SKM-1 treated with dmso at 0.1 percent for 144 hours (cell line): ENCODE results near the gene POLR1A.

ENCODE experiments used
- DNase-seq: peaks from one replicate; lab custom pipeline; 2025; ENCODE audit not compliant: unreplicated experiment; lab: John Stamatoyannopoulos, UW

The POLR1A gene

GRCh38 chr2:86065512-86065911 lies 40.2 kb downstream of the POLR1A start:
- no peak for DNase-seq

DNA sequence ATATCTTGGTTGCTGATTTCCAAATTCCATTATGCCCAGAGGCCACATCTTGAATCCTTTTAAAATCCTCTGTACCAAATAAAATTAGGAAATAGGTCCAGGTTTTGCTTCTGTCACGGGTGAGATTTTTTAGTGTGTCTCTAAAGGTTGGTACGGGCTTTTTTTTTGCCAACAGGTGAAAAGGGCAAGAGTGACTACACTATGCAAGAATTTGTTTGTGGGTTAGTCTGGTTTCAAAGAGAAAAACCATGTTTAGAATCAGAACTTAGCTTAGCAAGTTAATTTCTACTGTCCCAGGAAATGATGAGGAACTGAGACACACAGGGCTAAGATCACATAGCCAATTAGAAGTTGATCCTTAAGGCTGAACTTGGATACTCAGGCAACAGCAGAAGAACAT lies 41.7 kb downstream of the POLR1A start:
- DNase-seq: no peak

- no peak for DNase-seq
Measured at GRCh38 chr2:86062043-86062442, 43.6 kb downstream of the POLR1A start.

DNA sequence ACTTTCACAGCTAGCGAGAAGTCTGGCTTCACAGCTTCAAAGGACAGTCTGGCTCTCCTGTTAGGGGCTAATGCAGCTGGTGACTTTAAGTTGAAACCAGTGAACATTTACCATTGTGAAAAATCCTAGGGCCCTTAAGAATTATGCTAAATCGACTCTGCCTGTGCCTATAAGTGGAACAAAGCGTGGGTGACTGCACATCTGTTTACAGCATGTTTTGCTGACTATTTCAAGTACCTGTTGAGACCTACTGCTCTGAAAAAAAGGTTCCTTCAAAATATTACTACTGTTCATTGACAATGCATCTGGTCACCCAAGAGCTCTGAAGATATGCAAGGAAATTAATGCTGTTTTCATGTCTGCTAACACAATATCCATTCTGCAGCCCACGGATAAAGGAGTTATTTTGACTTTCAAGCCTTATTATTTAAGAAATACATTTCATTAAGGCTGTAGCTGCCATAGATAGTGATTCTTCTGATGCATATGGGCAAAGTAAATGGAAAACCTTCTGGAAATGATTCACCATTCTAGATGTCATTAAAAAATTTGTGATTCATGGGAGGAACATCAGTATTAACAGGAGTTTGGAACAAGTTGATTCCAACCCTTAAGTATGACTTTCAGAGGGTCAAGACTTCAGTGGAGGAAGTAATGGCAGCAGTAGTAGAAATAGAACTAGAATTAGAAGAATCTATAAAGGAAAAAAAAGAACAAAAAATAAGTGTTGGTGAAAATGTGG lies 48.9 kb downstream of the POLR1A start:
- no peak for DNase-seq

DNA sequence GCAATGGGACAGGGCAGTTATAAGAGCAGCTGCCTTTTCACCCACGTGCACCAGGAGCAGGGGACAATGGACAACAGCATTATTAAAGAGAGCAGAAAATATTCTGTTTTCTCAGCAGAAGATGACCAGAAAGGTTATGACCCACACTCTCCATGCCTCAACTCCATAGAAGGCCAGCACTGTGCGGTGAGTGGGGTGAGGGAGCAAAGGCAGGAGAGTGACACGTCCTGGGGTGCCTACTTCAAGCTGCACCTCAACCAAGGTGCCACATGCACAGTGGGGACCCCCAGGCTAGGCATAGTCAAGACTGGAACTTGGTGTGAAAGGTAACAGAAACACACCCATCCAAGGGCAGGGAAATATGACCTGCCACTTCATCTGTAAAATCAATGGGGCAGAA lies 50.4 kb downstream of the POLR1A start:
- DNase-seq: no peak

GRCh38 chr2:86054535-86055082 lies 51.1 kb downstream of the POLR1A start:
- DNase-seq: no peak

DNA sequence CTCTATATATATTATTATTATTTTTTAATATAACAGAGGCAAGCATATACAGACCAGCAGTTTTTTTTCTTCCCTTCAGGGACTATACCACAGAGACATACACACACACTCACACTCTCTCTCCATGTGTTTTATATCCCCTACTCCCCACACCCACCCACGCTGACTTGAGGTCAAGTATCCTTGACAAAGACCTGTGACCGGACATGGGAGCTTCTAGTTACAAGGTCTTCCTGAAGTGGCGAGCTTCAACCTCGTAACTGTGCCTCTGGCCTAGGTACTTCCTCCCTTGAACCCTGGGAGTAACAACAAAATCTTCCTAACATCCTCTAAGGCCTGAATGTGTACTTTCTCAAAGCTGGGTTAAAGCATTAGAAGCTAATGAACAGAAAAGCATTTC lies 52.5 kb downstream of the POLR1A start:
- DNase-seq: no peak

DNA sequence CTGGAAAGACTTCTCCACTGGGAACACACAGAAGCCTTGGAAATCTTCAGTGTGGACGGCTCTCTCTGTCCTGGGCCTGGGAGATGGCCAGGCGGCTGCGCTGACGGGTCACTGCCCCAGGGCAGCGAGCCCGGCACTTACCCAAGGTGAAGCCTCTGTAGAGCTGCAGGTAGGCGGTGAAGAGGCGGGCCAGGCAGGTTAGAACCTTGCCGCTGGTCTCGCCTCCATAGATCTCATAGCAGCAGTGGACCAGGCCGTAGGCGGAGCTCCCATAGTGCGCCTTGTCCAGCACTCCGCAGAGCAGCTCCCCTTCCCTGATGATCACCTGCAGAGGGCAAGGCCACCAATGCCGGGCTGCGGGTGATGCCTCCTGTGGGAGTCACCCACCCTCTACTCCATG lies 53.0 kb downstream of the POLR1A start:
- DNase-seq: no peak

DNA sequence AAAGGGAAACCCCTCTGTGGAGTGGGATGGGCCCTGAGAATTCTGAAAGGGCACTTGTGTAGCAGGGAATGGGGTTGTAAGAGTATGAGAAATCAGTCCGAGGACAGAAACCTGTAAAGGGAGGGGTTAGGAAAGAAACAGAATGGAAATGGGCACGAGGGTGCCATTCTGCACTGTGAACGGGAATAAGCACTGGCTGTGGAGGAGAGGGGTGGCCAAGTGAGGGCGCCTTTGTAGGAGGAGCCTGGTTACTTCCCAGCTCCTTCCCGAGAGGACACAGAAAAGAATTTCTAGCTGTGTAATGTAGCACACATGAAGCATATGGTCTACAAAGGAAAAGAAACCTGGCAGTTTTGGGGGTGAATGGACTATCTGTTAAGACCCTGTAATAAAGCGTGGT lies 53.4 kb downstream of the POLR1A start:
- DNase-seq: no peak

DNA sequence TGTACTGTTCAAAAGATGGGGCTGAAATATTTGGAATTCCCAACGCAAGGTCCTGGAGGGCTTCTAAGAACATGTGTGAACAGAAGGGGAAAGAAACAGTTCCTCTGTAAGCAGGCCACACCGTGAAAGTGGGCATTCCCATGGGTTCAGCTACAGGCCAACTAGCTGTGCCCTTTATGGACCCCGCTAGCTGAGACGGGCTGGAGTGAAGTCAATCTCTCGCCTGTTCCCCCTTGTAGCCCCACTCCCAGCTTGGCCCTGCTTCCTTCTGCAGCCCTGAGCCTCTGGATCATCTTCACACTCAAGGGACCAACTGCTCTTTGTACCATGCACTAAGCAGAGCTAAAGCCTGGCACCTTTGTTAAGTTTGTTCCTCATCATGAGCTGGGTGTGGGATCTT lies 55.4 kb downstream of the POLR1A start:
- DNase-seq: no peak

DNA sequence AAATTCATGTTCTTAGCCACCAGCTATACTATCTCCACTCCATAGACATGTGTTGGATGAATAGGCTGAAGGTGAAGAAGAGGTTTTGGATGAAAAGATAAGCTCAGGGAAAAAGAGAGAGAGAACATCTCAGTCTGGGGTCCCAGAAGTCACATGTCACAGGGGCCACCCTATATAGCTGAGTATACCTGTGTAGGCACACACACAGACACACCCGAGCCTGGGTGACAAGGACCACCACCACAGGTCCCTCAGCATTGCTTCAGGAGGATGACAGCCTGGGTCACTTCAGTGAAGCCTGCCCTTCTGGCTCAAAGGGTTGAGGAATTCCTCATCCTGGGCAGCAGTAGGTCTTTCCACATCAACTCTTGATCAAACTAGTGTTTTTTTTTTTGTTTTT lies 56.2 kb downstream of the POLR1A start:
- DNase-seq: no peak

- DNase-seq: no peak
Measured at GRCh38 chr2:86048888-86049287, 56.8 kb downstream of the POLR1A start.

DNA sequence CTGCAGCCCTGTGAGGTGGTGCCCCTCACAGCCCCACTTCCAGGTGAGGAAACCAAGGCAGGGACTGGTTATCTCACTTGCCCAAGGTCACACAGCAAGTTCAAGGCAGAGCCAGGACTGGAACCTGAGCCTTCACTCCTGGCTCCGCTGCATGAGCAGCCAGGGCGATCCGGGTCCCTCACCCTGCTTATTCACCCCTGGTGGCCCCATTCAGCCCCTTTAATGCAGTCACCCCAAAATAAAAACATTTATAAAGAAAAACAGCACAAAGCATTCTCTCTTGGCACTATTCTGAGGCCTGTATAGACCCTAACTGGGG lies 57.3 kb downstream of the POLR1A start:
- no peak for DNase-seq

GRCh38 chr2:86047575-86048382 lies 57.9 kb downstream of the POLR1A start:
- DNase-seq: no peak

GRCh38 chr2:86045541-86045940 lies 60.1 kb downstream of the POLR1A start:
- DNase-seq: no peak

DNA sequence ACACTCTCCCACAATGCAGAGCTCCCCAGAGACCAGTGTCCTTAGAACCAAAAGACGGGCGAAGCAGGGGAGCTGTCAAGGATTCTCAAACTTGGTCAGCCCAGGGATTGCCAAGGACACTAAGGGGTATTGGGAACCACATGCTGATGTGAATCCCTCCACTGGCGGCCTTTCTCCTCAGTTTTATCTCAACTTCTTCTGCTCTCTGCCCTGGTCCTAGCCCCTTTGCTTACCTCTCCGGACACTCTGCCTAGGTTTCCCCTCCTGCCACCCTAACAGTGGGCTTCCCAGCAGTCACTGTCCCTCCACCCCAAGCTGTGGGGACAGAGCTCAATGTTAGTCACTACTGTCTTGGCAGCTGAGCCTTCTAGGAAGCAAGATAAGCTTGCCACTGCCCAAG lies 61.1 kb downstream of the POLR1A start:
- DNase-seq: no peak

- DNase-seq: no peak
Measured at GRCh38 chr2:86044045-86044444, 61.6 kb downstream of the POLR1A start.

DNA sequence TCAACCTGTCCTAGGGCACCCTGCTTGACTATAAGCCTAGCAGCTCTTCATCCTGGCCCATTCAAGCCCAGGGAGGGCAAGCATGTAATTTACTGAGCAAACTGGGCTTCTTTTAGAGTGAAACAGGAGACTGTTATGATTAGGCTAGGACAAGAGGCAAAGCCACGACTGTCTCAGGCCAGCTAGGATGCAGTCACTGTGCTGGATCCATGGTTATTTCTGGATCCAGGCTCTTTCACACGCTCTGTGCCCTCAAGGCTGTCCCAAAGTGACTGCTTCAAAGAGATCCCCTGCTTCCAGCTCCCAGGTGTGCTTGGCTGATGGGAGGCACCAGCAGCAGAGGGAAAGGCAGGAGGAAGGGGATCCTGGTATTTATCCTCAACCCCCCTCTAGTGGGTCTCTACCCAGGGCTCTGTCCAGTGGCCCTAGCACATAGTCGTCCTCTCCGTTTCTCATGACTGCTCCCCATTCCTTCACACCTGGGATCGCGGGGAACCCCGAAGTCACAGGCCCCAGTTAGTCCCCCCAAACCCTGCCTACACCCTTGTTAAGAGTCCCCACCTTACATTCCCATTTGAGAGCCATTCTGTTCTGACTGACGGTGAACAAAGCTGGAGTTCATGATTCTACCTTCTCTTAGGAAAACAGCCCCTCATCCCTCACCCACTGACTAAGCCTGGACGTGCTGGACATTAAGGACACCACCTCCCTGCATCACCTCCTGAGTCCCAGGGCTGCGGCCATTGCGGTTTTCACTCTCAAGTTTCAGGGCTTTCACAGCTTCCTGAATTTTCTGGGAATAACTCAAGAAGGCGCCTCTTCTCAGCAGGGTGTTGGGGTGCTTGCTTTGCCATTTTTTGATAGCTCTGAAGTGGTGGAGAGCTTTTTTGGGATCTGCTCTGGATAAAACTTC lies 63.2 kb downstream of the POLR1A start:
- DNase-seq: no peak

GRCh38 chr2:86039963-86040655 lies 65.6 kb downstream of the POLR1A start:
- no peak for DNase-seq

DNA sequence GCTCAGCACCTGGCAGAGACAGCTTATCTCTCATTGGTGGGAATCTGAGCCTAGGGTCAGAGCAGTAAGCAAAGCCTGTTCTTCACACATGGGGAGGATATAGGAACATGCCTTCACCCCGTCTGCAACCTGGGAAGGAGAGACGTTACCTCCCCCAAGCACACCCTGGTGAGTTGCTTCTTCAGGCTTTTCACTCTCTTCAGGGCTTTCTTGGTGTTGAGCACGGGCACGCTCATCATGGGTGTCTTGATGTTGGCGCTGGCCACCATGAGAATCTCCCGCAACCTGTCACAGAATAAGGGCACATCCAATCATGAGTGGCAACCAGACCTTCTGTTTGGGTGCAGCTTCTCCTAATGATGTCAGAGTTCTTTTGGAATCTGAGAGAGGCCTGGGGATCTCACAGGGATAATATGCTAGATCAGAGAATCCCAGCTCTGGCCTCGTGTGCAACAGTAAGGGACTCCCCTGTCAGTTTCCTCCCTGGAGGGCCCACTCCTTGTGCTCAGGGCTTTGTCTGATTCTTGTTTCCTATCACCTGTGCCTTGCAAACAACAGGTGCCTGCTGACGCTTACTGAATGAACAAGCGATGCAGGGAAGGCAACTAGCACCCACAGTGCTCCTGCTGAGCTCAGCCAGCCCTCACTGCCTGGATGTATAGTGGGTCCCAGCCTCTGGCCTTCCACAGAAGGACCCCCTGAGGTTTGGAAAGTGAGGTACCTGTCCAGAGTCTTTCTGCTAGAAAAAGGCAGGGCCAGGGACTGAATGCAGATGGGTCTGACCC lies 66.3 kb downstream of the POLR1A start:
- DNase-seq: no peak
